GM19463 (cell line): ENCODE data around the gene SPATA46.

Experiments
- ATAC-seq: cut with Tn5 transposase; IDR thresholded peaks from one replicate; pipeline ENCODE4 v1.9.1; 2021; ENCODE audit warnings: mild to moderate bottlenecking, moderate library complexity; ENCODE audit not compliant: unreplicated experiment

Gene SPATA46

DNA sequence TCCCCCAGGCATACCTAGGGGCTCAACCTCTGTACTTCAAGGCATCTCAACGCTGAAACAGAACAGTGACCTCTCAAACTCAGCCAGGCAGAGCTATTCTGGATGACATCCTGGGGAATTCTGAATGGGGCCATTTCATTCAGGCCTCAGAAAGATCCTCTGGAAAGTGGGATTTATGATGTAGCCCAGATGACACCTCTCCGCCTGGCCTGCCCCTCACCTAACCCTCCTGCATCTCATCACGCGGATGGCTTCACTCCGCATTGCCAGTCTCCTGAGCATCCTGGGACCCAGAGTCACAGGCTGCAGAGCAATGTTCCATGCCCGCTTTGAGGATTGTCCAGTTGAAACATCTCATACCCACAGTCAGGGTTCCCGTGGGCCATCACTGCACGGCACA is 1.2 kb downstream of the SPATA46 start:
- ATAC-seq: no peak

GRCh38 chr1:162374406-162374805 is 2.2 kb downstream of the SPATA46 start:
- no peak for ATAC-seq

DNA sequence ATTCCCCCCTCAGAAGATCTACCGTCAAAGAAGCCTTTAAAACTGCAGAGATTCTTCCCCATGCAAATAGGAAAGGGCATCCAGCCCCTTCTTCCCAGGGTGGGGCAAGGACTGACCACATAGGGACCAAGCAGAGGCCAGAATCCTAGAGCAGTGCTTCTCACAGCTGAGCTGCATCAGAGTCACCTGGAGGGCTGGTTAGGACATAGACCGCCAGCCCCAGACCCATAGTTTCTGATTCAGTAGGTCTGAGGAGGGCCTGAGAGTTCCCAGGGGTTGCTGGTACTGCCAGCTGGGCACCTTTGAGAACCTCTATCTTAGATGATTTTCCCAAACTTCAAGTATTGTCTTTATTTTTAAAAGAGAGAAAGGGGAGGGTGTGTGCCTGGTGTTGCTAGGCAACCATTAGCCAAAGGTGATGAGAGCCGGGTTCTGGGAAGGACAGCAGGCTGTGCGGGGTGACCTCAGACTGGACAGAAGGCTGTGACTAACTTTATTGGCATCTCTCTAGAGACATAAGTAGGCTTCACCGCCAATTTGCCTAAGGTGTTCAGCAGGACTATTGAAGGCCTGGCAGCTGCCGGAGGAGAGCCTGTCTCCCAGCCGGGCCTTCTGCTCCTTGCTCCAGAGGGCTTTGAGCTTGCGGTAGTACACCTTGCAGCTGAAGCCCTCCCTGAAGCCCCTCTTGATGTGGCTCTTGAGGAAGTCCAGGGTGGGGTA is 3.0 kb downstream of the SPATA46 start:
- no peak for ATAC-seq

GRCh38 chr1:162373072-162373427 is 3.6 kb downstream of the SPATA46 start:
- ATAC-seq: no peak

DNA sequence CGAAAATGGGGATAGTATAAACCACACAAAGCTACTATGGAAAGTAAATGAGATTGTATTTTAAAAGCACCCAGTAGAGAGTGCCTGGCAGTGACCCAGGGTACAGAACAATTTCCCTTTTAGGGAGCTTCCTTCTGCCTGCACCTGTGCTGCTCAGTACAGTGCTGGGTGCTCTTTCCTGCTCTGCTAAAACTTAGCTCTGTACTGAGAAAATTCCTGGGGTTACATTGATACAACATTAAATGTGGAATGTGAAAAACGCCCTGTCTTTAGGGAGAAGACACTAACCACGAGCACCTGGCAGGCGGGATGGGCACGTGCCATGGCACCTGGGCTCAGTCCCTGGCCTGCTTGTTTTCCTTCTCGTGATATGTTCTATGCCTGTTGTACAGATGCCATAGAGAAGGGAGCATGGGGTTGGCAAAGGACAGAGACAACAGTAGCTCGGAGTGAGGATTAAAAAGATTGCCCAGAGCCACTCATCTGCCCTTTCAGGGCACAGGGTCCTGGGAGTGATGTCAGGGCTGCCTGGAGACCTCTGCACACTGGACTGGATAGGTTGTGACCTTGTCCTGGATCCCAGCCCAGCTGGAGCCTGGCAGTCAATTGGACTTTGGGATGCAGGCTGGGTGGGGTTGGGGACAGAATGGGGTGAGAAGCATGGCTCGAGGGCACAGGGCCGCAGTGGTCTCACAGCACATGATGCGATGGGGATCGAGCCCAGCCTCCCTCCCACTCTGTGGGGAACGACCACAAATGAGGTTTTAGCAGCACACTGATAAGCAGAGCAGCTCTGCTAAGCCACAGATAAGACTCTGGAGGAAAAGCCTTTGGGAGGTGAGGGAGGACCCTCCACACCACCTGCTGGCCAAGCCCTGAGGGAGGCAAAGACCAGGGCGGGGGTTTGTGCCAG is 4.2 kb downstream of the SPATA46 start:
- peak; percentile 60 for ATAC-seq

DNA sequence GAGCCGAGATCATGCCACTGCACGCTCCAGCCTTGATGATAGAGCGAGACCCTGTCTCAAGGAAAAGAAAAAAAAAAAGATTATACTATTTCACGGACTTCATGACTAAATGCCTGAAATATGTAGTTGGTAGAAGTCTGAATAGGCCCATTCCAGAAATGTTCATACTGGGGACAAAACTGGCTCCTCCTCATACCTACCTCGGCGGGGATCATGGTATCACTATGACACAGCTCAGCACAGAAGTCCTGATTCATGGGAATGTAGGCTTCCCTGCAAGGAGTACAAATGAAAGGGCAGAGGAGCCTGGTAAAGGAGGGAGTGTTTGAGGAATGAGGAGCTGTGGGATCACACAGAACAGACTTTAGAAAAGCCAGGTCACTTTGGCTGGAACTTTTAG is 5.0 kb downstream of the SPATA46 start:
- no peak for ATAC-seq

GRCh38 chr1:162370721-162371120 is 5.9 kb downstream of the SPATA46 start:
- ATAC-seq: no peak

- ATAC-seq: no peak
These were observed 6.5 kb downstream of the SPATA46 start for GRCh38 chr1:162370161-162370560.

DNA sequence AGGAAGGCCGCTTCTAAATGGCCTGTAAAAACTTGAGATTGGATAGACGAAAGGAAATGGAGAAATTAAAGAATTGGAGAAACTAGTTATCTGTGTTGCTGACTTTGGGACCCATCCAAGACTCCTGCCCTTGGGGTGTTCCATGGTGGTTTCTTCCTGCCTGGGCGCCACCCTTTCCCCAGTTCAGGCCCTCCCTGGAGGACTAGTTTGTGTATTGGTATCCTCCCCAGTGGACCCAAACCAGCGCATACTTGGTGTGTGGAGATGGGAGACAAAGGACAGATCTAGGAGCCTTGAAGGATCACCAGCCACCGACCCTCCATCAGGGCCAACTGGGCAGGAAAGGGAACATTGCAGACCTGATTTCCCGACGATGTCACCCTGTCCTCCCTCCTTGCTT is 7.1 kb downstream of the SPATA46 start:
- no peak for ATAC-seq

DNA sequence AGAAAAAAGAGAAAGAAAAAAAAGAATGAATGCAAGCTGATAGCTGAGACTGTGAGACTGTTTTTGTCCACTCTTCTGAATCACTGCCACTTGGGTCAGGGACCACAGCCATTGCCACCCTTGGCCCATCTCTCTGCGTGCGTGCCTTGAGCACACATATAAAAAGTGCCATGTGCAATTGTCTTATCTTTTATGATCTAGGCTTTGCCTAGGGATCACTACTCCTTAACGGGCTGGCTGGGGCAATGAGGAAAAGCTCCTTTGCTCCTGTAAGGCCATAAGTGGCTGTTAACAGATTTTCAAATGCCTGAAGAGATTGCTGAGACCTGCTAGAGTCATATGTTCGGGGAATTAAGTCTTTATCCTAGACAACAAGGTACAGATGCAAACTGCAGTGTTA is 8.2 kb downstream of the SPATA46 start:
- no peak for ATAC-seq

- ATAC-seq: no peak
These were observed 8.9 kb downstream of the SPATA46 start for GRCh38 chr1:162367772-162368171.

GRCh38 chr1:162367073-162367472 is 9.6 kb downstream of the SPATA46 start:
- no peak for ATAC-seq

- no peak for ATAC-seq
These were observed 10.0 kb downstream of the SPATA46 start for GRCh38 chr1:162366671-162367070.

GRCh38 chr1:162366149-162366548 is 10.5 kb downstream of the SPATA46 start:
- no peak for ATAC-seq

DNA sequence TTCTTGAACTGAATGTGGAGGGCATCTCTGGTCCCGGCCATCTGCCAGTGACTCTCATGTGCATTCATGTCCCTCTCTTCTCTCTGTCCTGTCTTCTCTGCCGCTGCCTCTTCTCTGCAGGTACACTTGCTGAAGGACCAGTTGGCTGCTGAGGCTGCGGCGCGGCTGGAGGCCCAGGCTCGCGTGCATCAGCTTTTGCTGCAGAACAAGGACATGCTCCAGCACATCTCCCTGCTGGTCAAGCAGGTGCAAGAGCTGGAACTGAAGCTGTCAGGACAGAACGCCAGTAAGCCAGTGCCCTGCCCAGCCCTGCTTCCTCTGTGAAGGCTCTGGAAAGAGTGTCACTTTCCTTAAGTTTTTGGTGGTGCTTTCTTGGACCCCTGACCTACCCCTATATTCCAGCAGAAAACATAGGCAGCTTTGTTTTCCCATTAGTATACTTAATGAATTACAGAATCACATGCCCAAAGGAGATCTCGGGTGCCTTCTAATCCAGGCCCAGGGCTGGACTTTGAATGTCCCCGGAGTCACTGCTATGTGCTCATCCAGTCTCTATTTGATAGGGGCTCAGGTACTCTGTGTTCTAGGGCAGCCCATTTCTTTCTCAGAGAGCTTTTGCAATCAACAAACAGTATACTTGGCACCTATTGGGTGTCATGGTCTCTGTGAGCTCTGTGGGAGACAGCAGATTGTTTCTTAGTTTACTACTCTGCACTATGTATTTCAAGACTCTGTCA is 11.2 kb downstream of the SPATA46 start:
- ATAC-seq: no peak

GRCh38 chr1:162364498-162364897 is 12.2 kb downstream of the SPATA46 start:
- no peak for ATAC-seq

- ATAC-seq: no peak
These were observed 12.8 kb downstream of the SPATA46 start for GRCh38 chr1:162363823-162364222.

DNA sequence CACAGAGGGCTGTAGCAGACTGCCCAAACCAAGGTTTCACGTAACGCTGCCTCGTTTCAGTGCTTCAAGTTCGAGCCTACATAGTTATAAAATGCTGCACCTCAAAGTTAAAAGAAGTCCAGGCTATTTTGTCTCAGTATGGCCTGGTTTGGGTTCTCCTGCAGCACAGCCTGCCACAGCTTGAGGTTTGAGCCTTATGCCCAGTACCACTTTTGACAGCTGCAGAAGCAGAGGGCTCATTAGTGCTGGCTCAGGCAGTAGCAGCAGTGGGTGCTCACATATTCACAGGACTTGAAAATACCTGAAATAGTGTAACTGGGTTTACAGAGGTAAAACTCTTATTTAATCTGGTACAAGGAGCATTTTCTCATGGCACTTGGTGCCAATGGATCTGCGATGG is 15.3 kb downstream of the SPATA46 start:
- peak; percentile 59 for ATAC-seq

DNA sequence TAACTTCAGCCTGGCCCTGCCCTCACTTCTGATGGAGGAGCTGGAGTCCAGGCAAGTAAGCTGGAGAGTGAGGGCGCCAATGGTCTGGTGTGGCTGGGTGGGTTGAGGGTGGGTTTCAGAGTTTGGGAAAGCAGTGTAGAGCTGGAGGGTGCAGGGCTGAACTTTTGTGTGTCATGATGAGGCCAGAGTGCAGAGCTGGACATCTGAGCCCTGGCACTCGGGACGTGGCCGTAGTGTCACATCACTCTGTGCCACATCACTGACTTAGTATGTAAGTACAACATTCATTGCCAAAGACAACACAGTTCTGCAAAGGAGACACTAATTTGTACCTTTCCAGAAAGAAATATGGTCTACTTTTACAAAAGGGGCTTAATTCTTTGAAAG is 15.8 kb downstream of the SPATA46 start:
- no peak for ATAC-seq

GRCh38 chr1:162360237-162360873 is 16.3 kb downstream of the SPATA46 start:
- ATAC-seq: no peak
